Endothelial cell (in vitro differentiated cells): ENCODE measurements around the gene CPED1. TPM values are rescaled to one million over a fixed set of nuclear protein-coding genes. Genes with fewer than 3 reads are reported as not detected.

Experiments
- DNase-seq: peaks from one replicate; pipeline ENCODE4 v3.0.0; 2021; ENCODE audit warnings: low spot score
- H3K27ac Mint-ChIP-seq: one replicate; pipeline ENCODE4 v1.8.0; 2021; ENCODE audit warnings: mixed read lengths, inconsistent platforms; ENCODE audit not compliant: unreplicated experiment
- H3K27me3 Mint-ChIP-seq: one replicate; pipeline ENCODE4 v1.8.0; 2021; ENCODE audit warnings: mild to moderate bottlenecking, moderate library complexity, mixed read lengths, inconsistent platforms; ENCODE audit not compliant: unreplicated experiment
- H3K36me3 Mint-ChIP-seq: one replicate; pipeline ENCODE4 v1.8.0; 2021; ENCODE audit warnings: mild to moderate bottlenecking, low read depth, mixed read lengths, inconsistent platforms; ENCODE audit not compliant: unreplicated experiment
- H3K4me1 Mint-ChIP-seq: one replicate; pipeline ENCODE4 v1.8.0; 2021; ENCODE audit warnings: mild to moderate bottlenecking, mixed read lengths, inconsistent platforms; ENCODE audit not compliant: unreplicated experiment
- H3K4me3 Mint-ChIP-seq: one replicate; pipeline ENCODE4 v1.8.0; 2021; ENCODE audit warnings: mild to moderate bottlenecking, mixed read lengths, inconsistent platforms; ENCODE audit not compliant: unreplicated experiment
- H3K9me3 Mint-ChIP-seq: one replicate; pipeline ENCODE4 v1.8.0; 2021; ENCODE audit warnings: mixed read lengths, inconsistent platforms; ENCODE audit not compliant: unreplicated experiment
- CTCF ChIP-seq: fragments of 200-600 bp; sonication (generic); IDR thresholded peaks from one replicate; pipeline ENCODE4 v1.5.0; 2021; ENCODE audit warnings: antibody characterized with exemption; ENCODE audit not compliant: unreplicated experiment
- total RNA-seq: library from RNA; stranded (reverse); fragmentation: NEBNext Ultra II Directional; extraction: Animal tissue kit (Norgen Biotek cat#: 25700); gene quantifications from one replicate; pipeline ENCODE4 v1.2.1, GENCODE V29; 2021; ENCODE audit not compliant: unreplicated experiment

The CPED1 gene
- total RNA-seq, 1 donor from 2014 or later = 1.8 TPM

- no peak for TF ChIP-seq CTCF
- no peak overlapping the region for H3K27ac Mint-ChIP-seq
- H3K4me3 Mint-ChIP-seq = no peak overlapping the region
- H3K27me3 Mint-ChIP-seq = no peaks in the 10 kb centered on the region
- no peaks in the 10 kb centered on the region for H3K9me3 Mint-ChIP-seq
- no peak for DNase-seq
- peaks cover 16% of the 10 kb centered on the region for H3K4me1 Mint-ChIP-seq
- no peaks in the 10 kb centered on the region for H3K36me3 Mint-ChIP-seq
These were observed 3.3 kb upstream of the CPED1 start for GRCh38 chr7:120985130-120985758.

GRCh38 chr7:120985839-120986238, 2.7 kb upstream of the CPED1 start:
- H3K9me3 Mint-ChIP-seq = no peaks in the 10 kb centered on the region
- no peak overlapping the region for H3K27ac Mint-ChIP-seq
- TF ChIP-seq CTCF = no peak
- DNase-seq = no peak
- peaks cover 16% of the 10 kb centered on the region for H3K4me1 Mint-ChIP-seq
- no peak overlapping the region for H3K4me3 Mint-ChIP-seq
- H3K36me3 Mint-ChIP-seq = no peaks in the 10 kb centered on the region
- no peaks in the 10 kb centered on the region for H3K27me3 Mint-ChIP-seq

GRCh38 chr7:120986650-120987049, 1.9 kb upstream of the CPED1 start:
- TF ChIP-seq CTCF = no peak
- Mint-ChIP-seq H3K27ac (no peak overlapping the region), H3K4me3 (no peak overlapping the region), H3K9me3 (no peaks in the 10 kb centered on the region), H3K27me3 (no peaks in the 10 kb centered on the region), H3K36me3 (no peaks in the 10 kb centered on the region), H3K4me1 (peaks cover 16% of the 10 kb centered on the region)
- no peak for DNase-seq

GRCh38 chr7:120987280-120987679, 1.2 kb upstream of the CPED1 start:
- H3K27me3 Mint-ChIP-seq = no peaks in the 10 kb centered on the region
- DNase-seq = no peak
- no peak overlapping the region for H3K27ac Mint-ChIP-seq
- H3K9me3 Mint-ChIP-seq = no peaks in the 10 kb centered on the region
- TF ChIP-seq CTCF = no peak
- H3K4me1 Mint-ChIP-seq = peaks cover 16% of the 10 kb centered on the region
- H3K4me3 Mint-ChIP-seq = no peak overlapping the region
- H3K36me3 Mint-ChIP-seq = no peaks in the 10 kb centered on the region

GRCh38 chr7:120987683-120988590, 574 bp upstream of the CPED1 start:
- peak; percentile 83 for DNase-seq
- no peaks in the 10 kb centered on the region for H3K9me3 Mint-ChIP-seq
- H3K36me3 Mint-ChIP-seq = no peaks in the 10 kb centered on the region
- H3K27me3 Mint-ChIP-seq = no peaks in the 10 kb centered on the region
- peak overlapping the region; percentile 87 for H3K4me3 Mint-ChIP-seq
- no peak overlapping the region for H3K27ac Mint-ChIP-seq
- TF ChIP-seq CTCF = peak; percentile 88
- H3K4me1 Mint-ChIP-seq = peaks cover 16% of the 10 kb centered on the region
